Neuron (in vitro differentiated cells): ENCODE measurements around the gene EEFSEC.

Experiments
- H2AFZ ChIP-seq: one replicate; pipeline ENCODE4 v1.6.1; 2013; ENCODE audit warnings: low read depth, mild to moderate bottlenecking, inconsistent platforms, low read length, moderate library complexity
- H3K27me3 ChIP-seq: one replicate; pipeline ENCODE4 v1.6.1; 2013; ENCODE audit warnings: low read length; ENCODE audit not compliant: insufficient read depth
- H3K36me3 ChIP-seq: one replicate; pipeline ENCODE4 v1.6.1; 2013; ENCODE audit warnings: low read length; ENCODE audit not compliant: insufficient read depth
- H3K4me1 ChIP-seq: one replicate; pipeline ENCODE4 v1.6.1; 2013; ENCODE audit warnings: low read length; ENCODE audit not compliant: insufficient read depth
- H3K4me3 ChIP-seq: 2 replicates; pipeline ENCODE4 v1.5.1; 2013; ENCODE audit warnings: mild to moderate bottlenecking, low read length, moderate library complexity
- H3K9me3 ChIP-seq: one replicate; pipeline ENCODE4 v1.6.1; 2013; ENCODE audit warnings: low read length

The EEFSEC gene

DNA sequence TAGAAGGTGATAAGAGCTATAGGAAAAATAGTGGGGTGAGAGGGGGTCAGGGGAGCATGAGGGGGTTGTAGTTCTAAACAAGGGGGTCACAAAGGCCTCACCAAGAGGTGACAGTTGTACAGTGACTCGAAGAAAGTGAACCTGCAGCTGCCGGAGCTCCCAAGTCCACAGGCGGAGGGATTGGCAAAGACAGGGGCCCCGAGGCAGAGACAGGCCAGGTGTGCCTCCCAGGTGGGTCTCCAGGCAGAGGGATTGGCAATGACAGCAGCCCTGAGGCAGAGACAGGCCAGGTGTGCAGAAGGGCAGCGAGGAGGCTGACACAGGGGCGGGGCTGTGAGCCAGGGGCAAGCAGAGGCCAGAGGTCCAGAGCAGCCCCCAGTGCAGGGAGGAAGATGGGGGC, 249.7 kb downstream of the EEFSEC start:
- no peak overlapping the region for H2AFZ ChIP-seq
- H3K36me3 ChIP-seq, result no peaks in the 10 kb centered on the region
- H3K9me3 ChIP-seq, result no peaks in the 10 kb centered on the region
- no peaks in the 10 kb centered on the region for H3K27me3 ChIP-seq
- H3K4me1 ChIP-seq, result peaks cover 30% of the 10 kb centered on the region
- H3K4me3 ChIP-seq, result no peak overlapping the region

DNA sequence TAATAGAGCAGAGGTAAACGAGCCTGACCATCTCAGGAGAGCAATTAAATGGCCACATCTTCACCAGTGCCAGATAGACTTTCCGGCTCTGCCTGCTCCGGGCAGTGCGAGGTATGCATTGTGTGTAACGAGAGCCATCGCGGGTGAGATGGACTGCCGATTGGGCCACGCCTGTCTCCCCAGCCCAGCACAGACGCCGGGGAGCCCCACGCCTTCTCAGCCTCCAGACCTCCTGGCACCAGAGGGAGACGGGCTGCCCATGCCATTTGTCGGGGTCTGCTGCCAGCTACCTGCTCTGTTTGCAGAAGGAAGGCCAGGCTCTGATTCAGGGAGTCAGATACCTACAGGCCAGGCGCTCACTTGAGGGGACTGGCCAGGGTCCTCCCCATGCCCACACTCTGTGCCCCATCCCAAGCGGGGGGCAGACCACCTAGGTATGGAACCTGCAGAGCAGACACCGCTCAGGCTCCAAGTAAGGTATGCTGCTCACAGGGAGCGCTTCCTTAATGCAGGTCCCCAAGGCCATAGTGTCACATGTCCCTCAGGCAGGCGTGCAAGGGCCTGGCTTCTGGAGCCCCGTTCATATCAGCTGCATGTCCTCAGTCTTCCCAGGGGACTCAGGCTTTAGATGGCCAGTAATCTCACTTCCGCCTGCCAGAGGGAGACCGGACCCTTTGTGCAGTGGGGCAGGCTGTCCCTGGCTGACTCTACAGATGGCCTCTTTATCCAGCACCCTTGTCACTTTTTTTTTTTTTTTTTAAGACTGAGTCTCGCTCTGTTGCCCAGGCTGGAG, 251.2 kb downstream of the EEFSEC start:
- Histone ChIP-seq H3K36me3 (no peaks in the 10 kb centered on the region), H3K27me3 (no peaks in the 10 kb centered on the region), H3K4me1 (peaks cover 21% of the 10 kb centered on the region), H3K4me3 (no peak overlapping the region), H2AFZ (no peak overlapping the region), H3K9me3 (no peaks in the 10 kb centered on the region)

DNA sequence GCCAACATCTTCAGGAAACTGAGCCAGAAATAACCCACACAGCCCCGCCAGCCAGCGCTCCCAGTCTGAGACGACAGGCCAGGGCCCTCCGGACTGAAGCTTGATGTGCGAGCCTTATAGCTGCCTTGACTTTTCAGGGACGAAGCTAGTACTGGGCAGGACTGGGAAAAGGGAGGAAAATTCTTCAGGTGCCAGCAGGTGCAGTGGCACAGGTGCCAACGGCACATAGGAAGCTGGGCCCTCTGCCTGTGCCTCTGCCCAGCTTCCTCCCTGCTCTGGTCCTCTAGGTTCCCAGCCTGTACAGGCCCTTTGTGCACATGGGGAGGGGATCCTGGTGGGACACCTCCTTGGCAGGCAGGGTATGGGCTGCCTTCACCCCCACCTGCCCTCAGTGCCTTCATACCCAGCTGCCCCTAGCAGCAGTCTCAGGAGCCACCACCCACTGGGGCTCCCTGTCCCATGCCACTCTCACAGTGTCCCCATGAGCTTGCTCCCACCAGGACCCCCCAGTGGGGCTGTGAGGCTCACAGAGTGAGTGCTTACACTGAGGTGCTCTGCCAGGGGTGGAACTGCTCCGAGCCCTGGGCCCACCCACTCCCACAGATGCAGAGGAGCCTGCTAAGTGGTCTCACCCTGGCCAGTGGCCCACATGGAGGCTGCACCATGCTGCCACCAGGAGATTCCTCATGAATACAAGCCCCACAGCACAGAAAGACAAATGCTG, 252.4 kb downstream of the EEFSEC start:
- H2AFZ ChIP-seq, result no peak overlapping the region

DNA sequence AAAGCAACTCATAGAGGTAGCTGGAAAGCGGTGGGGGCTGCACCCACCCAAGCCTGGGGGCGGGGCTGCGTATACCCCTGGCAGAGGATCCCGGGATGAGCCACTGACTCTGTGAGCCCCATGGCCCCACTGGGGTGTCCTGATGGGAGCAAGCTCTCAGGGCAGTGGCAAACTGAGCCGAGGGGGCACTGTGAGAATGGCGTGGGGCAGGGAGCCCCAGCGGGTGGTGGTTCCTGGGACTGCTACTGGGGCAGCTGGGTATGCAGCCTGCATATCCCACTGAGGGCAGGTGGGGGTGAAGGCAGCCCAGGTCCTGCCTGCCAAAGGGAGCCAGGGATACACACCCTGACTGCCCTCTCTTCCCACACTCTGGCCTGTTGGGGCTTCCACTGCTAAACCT, 254.0 kb downstream of the EEFSEC start:
- H3K4me3 ChIP-seq, result no peak overlapping the region
- no peaks in the 10 kb centered on the region for H3K9me3 ChIP-seq

More for the DNA sequence above, 252.4 kb downstream of the EEFSEC start:
- Histone ChIP-seq H3K4me3 (no peak overlapping the region), H3K27me3 (no peaks in the 10 kb centered on the region), H3K9me3 (no peaks in the 10 kb centered on the region), H3K36me3 (no peaks in the 10 kb centered on the region), H3K4me1 (peaks cover 8% of the 10 kb centered on the region)

DNA sequence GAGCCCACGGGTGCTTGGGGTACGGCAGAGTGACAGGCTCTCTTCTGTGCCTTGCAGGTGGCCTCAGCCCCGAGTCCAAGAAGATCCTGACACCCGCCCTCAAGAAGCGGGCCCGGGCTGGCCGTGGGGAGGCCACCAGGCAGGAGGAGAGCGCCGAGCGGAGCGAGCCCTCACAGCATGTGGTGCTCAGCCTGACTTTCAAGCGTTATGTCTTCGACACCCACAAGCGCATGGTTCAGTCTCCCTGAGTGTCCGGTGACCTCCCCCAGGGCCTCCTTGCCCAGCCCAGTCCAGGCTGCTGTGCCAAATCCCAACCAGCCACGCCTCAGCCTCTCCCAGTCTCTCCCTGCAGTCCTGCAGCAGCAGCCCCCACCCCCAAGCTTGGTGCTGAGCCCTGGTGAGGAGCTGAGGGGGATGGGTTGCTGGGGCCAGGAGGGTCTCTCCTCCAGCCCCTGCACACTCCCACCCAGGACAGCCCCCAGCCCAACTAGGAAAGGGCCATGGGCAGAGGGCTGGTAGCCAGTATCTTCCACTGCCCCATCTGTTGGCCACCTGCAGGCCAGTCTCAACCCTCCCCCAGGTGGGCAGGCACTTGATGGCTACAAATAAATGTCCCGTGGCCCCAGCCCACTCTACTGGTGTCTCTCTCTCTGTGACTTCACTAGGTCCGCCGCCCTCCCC, 254.9 kb downstream of the EEFSEC start:
- no peak overlapping the region for H3K4me3 ChIP-seq
- H2AFZ ChIP-seq, result no peak overlapping the region
- H3K9me3 ChIP-seq, result no peaks in the 10 kb centered on the region

More for the DNA sequence above, 254.0 kb downstream of the EEFSEC start:
- no peaks in the 10 kb centered on the region for H3K4me1 ChIP-seq
- no peaks in the 10 kb centered on the region for H3K27me3 ChIP-seq
- no peaks in the 10 kb centered on the region for H3K36me3 ChIP-seq
- no peak overlapping the region for H2AFZ ChIP-seq

DNA sequence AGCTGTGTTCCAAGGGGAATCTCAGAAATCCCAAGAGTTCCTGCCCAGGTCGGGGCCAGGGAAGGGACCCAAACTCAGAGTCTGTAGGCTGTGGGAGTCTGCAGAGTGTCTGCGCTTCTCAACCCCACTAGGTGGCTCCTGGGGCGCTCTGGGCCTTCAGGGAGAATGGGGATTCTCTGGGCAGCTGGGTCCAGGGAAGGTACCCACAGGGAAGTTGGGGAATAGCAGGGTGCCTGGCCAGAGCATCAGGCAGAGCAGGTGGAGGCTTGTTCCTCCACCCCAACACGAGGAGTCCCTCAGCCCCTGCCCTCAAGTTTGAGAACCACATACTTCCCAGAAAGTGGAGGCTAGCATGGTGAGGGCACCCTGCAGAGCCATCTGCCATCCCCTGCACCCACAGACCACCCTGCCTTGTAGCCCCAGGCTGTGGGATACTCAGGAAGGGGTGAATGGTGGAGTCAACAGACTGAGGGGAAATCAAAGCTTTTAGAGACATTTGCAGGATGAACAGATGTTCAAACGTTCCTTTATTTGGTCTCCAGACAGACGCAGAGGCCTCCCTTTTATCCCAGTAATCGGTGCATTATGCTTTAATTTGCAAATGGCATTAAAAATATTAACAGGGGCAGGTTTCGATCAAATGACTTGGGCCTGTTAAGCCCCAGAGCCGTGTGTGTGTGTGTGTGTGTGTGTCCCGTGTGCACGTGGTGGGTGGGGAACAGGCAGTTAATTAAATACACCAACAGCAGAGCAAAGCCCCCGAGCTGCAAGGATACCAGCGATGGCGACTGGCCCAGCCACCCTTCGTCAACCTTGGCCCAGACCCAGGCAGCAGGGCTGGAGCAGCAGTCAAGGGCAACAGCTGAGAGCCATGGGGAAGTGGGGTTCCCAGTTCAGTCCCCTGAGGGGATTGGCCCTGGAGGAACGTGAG, 255.7 kb downstream of the EEFSEC start:
- H3K36me3 ChIP-seq, result no peaks in the 10 kb centered on the region
- H2AFZ ChIP-seq, result no peak overlapping the region
- no peaks in the 10 kb centered on the region for H3K27me3 ChIP-seq
- H3K9me3 ChIP-seq, result no peaks in the 10 kb centered on the region
- H3K4me3 ChIP-seq, result no peak overlapping the region
- H3K4me1 ChIP-seq, result peaks cover 5% of the 10 kb centered on the region

More for the DNA sequence above, 254.9 kb downstream of the EEFSEC start:
- no peaks in the 10 kb centered on the region for H3K27me3 ChIP-seq
- no peaks in the 10 kb centered on the region for H3K36me3 ChIP-seq
- H3K4me1 ChIP-seq, result peaks cover 5% of the 10 kb centered on the region

DNA sequence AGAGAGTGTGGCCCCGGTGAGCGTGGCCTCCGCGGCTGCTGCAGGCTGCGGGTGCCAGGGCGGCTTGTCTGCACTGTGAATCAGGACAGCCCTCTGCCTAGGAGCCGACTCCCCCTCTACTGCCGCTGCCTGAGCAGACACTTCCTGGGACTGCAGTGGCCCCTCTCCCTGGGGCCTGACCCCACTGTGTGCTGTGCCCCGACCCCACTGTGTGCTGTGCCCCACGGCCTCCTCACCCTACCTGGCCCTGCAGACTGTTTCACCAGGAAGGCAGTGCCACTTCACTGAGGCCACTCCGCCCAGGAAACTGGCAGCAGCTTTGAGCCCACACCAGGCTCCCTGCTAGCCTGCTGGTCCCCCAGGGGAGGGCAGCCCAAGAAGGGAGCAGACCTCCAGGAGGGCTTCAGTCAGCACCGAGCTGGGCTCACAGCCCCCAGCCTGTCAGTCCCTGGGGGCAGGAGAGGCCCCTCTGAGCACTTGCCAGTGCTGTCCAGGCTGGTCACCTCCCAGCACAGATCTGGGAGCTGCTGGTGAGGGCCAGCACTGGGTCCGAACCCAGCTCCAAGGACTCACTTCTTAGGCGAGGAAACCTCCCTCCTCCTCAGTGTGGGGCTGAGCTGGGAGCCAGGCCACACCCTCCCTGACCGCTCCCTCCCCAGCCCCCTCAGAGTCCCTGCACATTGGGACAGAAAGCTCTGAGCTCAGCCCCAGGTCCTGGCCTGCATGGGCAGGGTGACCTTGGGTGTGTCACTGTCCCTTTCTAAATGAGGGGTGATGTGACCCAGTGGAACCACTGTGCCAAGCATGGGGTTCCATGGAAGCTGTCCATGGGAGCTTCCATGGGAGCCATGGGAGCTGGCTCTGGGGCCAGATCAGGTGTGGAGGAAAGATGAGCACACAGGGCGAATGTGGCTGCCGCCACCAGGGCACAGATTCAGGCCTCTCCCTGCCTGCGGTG, 256.6 kb downstream of the EEFSEC start:
- Histone ChIP-seq H3K4me1 (peaks cover 5% of the 10 kb centered on the region), H2AFZ (no peak overlapping the region), H3K9me3 (no peaks in the 10 kb centered on the region), H3K4me3 (no peak overlapping the region), H3K27me3 (no peaks in the 10 kb centered on the region), H3K36me3 (no peaks in the 10 kb centered on the region)

DNA sequence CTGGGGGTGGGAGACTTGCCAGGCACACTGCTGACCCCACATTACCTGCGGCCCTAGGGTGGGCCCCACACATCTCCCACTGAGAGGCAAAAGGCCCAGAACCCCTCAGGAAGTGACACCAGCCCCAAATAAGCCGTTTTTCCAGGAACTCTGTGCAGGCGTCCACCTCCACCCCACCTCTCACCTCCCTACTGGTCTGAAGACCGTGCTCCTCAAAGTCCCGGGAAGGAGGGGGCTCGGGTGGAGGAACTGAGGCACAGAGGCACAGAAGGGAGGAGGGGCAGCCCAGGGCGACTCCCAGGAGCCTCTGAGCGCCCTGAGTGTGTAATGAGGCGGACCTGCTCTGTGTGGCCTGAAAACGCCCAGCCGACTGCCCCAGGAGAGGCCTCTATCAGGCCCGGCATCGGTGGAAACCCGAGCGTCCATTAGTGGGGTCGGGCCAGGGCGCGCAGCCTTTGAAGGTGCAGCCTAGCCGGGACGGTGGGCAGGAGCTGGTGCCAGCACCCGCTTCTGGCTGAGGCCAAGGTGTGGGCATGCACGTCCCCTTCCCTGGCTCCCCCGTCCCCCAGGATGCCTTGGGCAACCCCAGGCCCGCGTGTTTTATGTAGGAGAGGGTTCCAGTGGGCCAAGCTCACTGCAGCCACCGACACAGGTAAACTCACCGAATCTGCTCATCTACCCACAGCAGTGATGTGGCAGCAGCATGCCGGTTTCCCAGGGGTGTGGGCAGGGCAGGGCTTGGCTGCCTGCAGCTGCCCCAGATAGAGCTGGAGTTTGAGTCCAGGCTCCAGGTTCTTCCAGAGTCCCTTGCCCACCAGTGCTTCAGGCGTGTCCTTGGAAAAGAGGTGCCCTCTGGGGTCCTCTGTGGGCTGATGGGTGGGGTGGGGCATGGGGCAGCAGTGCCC, 257.6 kb downstream of the EEFSEC start:
- Histone ChIP-seq H3K27me3 (no peaks in the 10 kb centered on the region), H3K9me3 (no peaks in the 10 kb centered on the region), H3K4me1 (peaks cover 5% of the 10 kb centered on the region), H2AFZ (no peak overlapping the region), H3K36me3 (no peaks in the 10 kb centered on the region), H3K4me3 (no peak overlapping the region)

DNA sequence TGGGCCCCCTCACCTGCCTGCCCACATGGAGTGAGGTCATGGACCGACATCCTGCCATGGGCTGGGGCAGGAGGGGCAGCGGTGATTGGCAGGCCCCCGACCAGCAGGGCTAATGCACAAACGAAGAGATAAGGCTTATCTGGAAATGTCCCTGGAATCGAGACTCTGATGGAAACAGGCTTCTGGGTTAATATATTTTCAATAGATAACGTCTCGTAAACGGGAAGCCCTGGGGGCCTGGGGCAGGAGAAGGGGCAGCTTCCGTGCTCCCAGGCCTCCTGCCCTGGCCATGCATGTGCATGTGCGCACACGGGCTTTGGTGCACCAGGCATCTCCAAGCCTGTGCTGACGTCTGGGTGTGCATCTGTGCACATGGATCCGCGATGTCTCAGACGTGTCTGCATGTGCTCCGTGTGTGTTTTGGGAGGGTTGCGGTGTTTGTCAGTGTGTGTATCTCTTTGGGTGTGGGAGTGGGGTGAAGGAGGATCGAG, 258.3 kb downstream of the EEFSEC start:
- Histone ChIP-seq H2AFZ (no peak overlapping the region), H3K36me3 (no peaks in the 10 kb centered on the region), H3K27me3 (no peaks in the 10 kb centered on the region), H3K4me3 (no peak overlapping the region), H3K9me3 (no peaks in the 10 kb centered on the region), H3K4me1 (peaks cover 5% of the 10 kb centered on the region)

DNA sequence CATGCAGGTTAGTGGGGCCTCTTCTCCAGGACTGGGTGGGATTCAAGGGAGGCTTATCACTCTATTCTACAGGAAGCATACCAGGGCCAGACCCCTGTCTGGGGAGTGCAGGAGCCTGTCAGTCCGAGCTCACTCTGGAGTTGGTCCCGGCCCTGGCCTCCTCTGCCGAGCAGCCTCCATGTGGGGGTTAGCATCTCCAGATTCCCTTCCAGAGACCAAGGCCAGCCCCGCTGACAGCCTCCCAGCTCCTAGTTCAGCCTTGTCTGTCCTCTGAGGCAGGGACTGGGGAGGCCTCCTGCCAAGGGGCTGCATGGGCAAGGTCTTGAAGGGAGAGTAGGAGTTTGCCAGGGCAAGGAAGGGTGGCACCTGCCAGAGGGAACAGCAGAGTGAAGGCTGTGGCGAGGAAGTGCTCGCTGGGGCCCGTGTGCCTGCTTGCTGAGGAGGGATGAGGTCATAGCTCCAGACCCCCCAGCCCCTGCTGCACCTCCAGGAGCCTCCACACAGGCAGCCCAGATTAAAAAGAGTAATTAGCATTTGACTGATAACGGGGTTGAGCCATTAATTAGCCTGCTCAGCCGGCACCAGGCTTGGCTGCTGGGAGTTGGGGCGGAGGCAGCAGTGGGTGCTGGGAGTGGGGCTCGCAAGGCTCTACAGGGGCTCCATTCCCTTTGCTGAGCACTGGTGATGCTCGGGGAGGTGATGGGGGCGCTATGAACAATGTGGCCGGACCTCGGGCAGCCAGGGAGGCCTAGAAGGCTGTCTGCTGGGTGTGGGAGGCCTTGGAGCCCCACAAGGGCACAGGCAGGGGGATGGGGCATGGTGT, 259.1 kb downstream of the EEFSEC start:
- Histone ChIP-seq H3K4me1 (peaks cover 5% of the 10 kb centered on the region), H2AFZ (no peak overlapping the region), H3K9me3 (no peaks in the 10 kb centered on the region), H3K27me3 (no peaks in the 10 kb centered on the region), H3K36me3 (no peaks in the 10 kb centered on the region), H3K4me3 (no peak overlapping the region)
